GM19351 (cell line): ENCODE data around the gene LRRC47.

Source experiments
- ATAC-seq: cut with Tn5 transposase; IDR thresholded peaks from one replicate; pipeline ENCODE4 v1.9.1; 2021; ENCODE audit warnings: mild to moderate bottlenecking, moderate library complexity; ENCODE audit not compliant: unreplicated experiment

The LRRC47 gene

DNA sequence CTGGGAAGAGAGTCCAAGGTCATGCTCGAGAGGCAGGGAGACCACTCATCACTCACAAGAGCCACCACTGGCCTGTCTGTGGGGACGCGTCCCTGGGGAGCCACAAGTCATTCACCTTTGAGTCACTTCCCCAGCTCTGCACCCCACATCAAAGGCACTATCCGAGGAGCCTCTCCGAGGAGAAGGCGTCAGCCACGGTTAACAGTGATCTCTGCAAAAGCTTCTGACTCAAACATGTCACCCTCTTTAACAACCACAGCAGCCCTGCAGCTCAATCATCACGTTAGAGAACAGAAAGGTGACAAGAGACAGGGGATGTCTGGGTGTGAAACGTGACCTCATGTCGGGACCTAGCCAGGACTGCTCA is 9.0 kb downstream of the LRRC47 start:
- ATAC-seq: peak; percentile 93

DNA sequence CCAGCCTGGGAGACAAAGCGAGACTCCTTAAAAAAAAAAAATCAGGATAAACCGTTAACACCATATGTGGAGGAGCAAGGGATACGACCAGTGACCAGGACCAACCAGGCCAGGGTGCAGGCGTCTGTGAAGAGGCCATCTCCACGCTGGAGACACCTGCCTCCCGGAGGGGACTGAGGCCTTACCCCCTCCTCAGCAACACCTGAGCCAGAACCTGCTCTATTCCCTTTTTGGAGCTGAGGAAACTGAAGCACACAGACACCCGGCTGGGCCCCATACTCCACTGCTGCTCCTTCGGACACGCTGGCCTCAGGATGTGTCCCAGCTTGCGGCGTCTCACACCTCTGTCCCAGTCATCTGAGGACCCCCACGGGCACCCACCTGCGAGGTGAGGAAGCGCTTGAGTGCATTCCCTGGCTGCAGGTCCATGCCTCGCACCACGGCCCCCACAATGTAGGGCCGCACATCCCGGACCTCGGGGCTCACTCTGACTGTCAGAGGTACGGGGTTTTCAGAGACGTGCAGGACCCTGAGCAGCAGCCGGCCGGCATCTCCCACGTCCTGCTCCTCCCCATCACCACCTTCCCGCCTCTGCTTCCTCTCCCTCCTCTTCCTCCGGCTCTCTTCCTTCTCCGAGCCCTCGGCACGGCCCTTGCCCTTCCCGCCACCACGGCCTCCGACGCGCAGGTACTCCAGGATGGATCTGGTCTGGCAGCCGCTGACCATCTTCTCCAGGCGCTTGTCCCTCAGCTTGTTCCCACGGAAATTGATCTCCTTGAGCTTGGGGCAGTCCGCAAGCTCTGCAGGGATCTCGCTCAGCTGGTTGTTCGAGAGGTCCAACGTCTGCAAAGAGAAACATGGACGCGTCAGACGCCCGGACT is 9.6 kb downstream of the LRRC47 start:
- no peak for ATAC-seq

DNA sequence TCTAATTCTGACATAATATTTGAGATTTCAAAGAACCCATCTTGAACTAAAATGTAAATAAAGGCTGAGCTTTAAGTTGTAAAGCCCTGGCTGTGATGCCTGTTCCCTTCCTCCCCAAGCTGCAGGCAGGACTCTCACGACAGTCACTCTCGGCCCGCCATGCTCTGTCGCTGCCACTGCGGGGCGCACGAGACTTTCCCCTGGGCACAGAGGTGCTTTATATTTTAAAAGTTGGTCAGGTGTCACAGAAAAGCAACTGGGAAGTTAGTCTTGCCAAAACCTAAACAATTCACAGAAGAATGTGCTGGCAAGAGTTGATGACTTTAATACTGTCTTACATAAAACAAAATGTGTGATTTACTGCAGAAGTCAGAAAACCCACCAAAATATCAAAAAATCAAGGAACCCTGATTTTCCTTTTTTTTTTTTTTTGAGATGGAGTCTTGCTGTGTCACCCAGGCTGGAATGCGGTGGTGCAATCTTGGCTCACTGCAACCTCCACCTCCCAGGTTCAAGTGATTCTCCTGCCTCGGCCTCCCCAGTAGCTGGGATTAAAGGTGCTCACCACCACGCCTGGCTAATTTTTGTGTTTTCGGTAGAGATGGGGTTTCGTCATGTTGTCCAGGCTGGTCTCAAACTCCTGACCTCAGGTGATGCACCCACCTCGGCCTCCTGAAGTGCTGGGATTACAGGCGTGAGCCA is 10.7 kb downstream of the LRRC47 start:
- ATAC-seq: no peak

DNA sequence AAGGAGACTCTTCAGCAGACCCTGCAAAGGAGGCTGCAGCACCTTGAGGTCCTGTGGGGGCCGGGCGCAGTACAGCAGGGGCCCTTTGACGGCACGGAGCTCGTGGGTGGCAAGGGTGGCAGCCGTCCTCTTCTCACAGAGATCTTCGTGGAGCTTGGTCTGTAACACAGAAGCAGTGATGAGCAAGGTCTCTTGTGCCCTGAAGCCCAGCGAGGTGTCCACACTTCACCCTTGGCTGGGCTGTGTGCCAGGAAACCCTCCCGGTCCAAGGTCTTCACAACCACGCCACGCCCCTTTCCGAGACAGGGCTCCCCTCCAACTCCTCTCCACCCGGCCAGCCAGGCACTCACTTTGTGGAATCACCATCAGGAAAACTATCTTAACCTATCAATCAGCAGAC is 11.3 kb downstream of the LRRC47 start:
- ATAC-seq: no peak

DNA sequence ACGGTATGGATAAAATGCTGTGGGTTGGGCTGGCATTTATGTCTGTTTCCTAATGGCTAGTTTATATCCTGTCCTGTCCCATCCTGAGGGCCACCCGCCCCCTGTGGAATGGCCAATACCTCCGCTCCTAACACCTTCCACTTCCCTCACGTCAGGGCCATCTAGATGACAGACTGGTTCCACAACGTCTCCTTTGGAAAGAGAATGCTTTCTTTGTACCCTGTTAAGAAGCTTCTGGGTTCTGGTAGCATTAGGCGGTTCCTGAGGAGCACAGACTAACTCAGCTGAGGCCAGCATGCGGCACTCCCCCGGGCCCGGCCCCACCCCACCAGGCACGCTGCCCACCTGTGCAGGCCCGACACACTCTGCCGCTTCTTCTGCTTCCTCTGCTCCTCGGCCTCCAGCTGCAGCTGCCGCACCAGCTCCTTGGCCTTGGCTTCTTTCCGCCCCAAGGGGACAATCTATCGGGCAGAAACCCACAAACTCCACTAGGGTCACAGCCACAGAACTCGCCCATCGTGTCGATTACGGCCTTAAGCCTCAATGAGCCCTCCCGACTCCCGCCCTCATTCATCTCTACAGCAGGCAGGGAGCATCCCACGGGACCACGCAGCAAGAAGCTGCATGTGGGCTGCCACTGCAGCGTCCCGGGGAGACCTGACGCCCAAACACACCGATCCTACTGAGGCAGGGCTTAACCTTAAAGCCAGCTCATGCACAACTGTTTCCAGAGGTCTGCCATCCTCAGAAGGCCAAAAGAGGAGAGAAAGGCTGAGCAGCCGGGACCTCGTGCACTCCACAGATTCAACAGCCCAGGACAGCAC is 12.4 kb downstream of the LRRC47 start:
- ATAC-seq: no peak

DNA sequence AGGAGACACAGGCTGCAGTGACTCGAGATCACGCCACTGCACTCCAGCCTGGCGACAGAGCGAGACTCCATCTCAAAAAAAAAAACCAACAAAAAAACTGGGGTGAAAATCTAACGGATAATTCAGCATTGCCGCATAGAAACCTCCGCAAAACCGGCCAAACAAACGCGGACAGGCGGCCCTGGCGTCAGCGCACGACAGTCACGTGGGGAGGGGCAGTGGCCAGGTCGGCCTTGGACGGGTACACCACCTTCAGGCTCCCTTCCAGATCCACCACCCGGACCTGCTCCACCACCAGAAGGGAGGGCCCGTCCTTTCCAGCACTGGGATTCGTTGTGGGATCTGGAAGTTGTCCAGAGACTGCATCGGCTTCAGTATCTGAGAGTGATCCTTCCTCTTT is 15.4 kb downstream of the LRRC47 start:
- no peak for ATAC-seq

DNA sequence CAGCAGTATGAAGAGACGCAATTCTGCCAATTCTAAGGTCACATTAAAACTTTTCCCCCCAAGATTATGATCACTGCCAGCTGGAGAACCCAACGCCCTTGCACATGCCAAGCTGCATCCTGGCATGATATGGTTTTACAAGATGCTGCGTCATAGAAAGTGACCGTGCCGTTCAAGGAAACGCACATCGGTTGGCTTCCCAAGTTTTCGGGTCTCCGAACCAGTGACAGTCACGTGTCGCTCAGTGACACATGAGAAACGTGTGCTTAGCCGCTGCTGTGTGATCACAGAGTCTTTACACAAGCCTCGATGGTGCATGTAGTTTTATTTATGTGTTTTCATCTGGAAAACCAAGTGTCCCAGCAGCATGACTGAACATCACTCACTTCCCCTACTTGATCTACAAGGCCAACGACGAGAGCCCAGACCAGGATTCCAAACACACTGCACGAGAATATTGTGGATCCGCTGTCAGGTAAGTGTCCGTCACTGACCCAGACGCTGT is 16.3 kb downstream of the LRRC47 start:
- no peak for ATAC-seq

DNA sequence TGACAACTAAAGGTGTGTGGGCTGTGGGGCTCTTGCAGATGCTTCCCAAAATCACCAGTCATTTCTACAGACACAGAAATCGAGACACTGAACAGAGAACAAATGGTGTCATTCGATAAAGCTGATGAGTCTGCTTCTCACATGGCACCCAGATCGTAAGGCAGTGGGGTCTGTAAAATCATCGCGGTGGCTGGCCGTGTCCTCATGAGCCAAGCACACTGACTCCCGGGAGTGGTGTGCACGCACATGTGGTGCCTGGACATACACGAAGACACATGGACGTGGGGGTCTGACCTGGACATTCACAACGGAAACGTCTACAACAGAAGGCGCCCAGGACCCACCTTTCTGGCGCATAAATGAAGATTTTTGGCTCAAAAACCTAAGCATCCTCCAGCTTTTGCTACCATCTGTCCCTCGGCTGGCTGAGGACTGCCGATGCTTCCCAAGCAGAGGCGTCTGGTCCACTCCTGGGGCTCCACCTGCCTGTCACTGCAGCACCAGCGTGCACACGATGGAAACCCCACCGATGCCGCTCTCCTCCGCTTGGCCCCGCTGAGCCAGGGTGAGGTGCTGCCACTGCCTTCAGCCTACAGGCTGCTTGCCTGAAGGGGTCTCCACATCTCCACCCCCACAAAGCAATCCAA is 16.9 kb downstream of the LRRC47 start:
- no peak for ATAC-seq

DNA sequence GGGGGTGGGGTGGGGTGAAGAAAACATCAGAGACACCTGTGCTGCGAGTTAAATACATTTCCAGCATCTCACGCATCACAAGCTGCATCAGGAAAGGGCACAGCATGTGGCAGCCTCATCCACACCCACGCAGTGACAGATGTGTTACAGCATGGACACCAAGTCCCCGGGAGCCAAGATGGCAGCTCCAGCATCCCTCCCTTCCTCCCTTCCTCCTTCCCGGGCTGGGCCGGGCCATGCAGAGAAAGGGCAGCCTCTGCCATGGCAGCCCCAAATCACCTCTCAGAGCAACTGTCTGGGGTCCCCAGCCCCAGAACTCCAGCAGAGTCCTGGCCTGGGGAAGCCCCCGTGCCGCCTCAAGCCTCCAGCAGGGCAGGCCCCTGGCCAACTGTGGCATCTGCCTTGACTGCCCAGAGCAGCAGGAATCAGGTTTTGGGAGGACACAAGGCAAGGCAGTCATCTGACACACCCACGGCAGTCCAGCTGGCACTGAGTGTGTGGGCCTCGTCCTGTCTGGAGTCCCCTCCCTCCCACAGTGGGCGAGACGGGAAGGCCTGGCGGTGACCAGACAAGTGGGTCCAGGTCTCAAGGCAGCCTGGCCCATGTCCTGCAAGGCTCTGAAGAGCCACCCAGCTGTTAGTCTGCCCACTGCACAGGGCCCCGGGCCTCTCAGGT is 17.6 kb downstream of the LRRC47 start:
- ATAC-seq: no peak

DNA sequence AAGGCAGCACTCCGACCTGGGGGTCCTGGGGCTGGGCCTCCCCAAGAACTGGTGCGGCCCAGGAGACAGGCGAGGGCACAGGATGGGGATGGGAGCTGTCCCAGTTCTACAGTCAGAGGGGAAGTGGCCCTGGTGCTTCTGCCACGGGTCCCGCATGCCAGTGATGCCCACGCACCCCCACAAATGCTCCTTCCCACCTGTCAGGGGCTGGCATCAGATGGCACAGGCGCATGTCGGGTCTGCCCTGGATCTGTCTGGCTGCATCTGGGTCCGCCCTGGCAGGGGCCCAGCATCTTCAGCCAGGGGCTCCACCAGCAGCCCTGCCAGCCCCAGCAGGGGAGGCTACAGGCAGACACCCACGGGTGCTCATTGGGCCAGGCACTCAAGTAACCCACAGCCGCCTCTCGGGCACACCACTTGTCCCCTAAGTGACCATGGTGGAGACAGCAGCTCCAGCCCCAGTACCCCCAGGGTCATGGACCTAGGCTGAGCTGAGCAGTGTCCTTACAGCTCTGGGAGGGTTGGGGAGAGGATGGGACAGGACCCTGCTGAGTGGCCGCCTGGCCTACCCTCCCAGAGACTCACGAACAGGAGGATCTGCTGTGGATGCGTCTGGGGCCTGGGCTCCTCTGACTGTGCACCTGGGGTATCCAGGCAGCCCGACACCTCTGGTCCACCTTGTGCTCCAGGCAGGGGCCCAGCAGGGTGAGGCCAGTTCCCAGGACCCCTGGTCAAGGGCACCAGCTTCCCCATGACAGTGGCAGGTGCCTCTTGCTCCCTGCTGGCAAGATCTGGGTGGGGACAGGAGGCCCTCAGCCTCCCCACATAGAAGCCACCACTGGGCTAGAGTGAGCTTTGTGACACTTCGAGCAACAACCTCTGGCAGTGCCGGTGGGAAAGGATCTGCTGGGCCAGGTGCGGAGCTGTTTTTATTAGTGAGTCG is 18.4 kb downstream of the LRRC47 start:
- ATAC-seq: no peak

DNA sequence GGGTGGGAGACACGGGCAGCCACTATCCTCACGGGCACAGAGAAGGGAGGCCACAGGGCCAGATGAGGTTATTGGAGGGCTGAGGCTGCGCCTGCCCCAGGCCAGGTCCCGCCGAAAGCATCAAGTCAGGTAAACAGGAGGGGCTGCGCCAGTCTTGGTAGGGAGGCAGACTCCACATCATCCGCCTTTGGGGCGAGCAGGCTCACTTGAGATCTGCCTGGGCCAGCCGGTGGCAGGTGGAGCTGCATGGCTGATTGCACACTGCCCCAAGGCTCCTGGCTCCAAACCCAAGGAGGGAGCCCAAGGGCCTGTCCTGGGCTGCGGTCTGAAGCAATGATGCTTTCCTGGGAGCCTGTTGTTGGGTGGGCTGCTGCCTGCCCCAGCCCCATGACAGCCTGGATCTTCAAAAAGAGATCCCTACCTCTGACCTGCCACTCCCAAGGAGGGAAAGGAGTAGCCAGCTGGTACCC is 19.2 kb downstream of the LRRC47 start:
- no peak for ATAC-seq

DNA sequence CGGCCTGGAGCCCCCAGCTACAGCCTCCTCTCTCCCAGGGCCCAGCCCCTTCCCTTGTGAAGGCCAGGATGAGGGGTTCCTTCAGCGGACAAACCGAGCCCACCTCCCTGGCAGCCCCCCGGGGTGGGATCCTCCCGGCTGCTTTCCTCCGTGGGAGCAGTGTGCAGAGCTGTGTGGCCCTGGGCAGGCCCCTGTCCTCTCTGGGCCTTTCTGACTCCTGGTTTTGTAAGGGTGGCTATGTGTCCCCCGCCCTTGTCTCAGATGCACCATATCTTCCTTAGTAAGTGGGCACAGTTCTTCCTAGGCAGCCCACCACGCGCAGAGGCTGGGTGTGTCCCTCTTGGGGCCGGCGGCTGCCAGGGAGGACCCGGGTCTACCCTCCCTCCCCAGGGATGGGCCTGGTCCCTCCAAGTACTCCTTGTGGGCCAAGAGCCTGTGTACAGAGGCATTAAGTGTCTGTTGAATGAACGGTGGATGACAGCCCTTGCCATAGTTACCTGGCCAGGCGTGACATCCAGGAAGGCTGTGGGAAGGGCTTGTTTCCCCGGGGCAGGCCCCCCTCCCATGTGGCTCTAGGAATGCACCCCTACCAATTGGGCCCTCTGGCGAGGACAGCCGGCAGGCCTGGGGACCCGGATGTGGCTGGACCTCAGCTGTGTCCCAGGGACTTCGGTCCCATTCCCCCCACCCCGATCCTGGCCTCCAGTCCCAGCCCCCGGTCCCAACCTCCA is 19.9 kb downstream of the LRRC47 start:
- ATAC-seq: no peak

DNA sequence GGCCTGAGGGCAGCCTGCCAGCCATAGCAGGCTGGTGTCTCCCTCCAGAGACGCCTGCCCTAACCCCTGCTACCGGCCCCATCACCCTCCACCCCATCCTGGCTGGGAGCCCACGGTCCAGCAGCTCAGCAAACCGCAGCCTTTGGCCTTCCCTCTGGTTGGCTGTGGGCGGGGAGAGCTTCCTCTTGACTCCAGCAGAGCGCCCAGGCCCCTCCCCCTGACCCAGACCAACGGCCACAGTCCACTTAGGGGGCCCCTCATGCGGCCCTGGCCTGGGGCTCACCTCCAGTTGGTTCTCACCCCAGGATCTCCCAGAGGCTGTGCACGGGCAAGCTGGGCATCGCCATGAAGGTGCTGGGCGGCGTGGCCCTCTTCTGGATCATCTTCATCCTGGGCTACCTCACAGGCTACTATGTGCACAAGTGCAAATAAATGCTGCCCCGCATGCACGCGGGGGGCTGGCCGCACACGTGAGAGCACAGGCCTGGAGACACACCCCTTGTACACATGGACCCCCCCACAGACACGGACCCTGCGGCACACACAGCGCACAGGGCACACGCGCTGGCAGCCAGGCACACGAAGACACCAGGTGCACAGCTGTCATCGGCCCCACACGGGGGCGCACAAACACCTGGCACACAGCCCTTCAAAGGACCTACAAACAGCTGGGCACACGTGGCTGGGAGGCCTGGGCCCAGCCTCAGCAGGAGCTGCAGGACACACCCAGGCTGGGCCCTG is 20.6 kb downstream of the LRRC47 start:
- ATAC-seq: peak; percentile 42

DNA sequence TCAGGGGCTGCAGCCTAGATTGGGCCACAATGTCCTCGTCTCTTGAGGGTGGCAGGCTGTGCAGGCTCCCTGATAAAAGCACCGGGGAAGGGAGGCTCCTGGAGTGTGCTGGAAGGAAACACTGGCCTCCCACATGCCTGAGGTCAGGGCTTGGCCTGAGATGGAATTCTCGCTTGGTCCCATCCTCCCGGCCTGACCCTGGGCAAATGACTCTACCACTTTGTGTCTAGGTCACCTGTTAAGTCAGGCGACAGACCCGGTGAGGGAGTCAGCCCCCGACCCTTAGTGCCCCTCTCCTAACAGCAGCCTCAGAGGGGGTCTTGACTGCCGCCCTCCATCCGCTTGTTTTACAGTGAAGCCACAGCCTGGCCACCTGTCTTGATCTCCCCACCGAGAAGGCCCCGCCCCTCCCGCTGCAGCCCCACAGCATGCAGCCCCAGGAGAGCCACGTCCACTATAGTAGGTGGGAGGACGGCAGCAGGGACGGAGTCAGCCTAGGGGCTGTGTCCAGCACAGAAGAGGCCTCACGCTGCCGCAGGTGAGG is 21.3 kb downstream of the LRRC47 start:
- ATAC-seq: no peak

DNA sequence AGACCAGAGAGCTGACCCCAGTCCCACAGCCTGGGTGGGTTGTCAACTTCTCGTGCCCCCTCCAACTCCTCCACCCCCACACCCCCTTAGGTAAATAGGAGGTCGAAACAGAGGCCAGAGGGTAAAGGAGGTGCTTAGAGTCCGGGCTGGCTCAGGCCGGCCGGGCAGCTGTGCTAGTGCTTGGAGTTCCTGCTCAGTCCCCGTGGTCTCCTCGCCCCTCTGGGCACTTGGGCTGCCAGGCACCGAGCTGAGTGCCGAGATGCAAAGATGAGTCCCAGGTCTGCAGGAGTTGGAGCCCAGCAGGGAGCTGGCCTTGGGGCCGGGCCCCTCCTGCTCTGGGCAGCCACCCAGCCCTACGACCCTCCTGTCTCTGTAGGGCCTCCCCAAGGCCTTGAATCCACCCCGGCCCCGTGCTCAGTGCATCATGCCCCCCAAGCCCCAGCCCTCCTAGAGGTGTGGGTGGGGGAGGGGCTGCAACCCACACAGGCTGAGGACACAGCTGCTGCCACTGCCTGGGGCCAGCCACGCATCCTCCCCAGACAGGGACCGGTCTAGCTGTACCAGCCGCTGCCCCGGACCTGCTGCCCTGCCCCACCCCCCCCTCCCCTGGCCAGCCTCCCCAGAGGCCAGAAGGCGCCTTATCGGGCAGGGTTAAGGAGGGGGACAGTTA is 21.9 kb downstream of the LRRC47 start:
- ATAC-seq: no peak

DNA sequence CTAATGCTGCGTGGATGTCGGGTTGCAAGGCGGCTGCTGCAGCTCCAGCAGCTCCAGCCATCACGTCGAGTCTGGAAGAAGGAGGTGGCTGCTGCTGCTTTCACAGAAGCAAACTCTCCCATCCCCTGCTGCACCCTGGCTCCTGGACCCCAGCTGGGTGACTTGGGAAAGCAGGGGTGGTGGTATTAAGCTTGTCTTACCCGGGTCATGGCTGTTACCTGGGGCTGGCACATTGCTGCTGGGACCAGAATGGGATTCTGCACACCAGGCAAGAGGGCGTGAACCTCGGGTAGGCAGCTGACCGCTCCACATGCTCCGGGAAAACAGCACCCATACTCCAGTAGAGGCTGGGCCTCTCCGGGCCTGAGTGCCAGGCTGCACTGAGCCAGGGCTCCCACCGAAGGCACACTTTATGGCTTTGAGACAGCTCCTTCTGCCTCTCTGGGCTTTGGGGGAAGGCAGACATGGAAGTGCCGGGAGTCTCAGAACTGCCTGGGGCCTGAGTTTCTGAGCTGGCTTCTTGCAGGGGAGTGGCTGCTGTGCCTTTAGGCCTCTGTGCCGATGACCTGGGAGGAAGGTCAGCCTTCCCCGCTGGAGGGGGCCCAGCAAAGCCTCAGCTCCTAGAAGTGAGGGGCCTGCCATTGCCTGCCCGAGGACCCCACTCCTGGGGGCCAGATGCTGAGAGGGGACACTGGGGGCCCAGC is 22.6 kb downstream of the LRRC47 start:
- ATAC-seq: no peak
